Caco-2 (cell line): ENCODE measurements around the gene HEXIM2. TPM values are rescaled to one million over a fixed set of nuclear protein-coding genes. Genes with fewer than 3 reads are reported as not detected.
A peak's percentile ranks its signal among the peaks of the same experiment; 100 is the strongest.
"Not testable (repeated sequence)": the region's sequence is repeated elsewhere in the genome, so short reads cannot be mapped to it uniquely, and the experiment has no call there.

ENCODE experiments used
- BruUV-seq: library from RNA; stranded (reverse); fragments of 400-500 nt; replicated peaks from 2 replicates; lab custom pipeline; 2021; lab: Mats Ljungman, UMichigan
- CTCF ChIA-PET: fragments of 300-600 bp; sonication (Branson Sonifier 250); formaldehyde crosslinking; loops from one replicate; lab custom pipeline; 2022; ENCODE audit warnings: antibody characterized with exemption; lab: Charles Lee
- POLR2A ChIA-PET: fragments of 300-600 bp; sonication (Branson Sonifier 250); formaldehyde crosslinking; loops from one replicate; lab custom pipeline; 2022; ENCODE audit warnings: antibody characterized with exemption; lab: Charles Lee
- DNase-seq, 2 experiments: peaks; one replicate each; pipeline versions ENCODE4 v3.0.0 to v3.0.0-alpha.2; 2020 to 2022
- H3K27me3 ChIP-seq: replicated peaks from 2 replicates; pipeline ENCODE4 v1.6.0; 2011; ENCODE audit warnings: low read length; ENCODE audit not compliant: control insufficient read depth, insufficient read depth
- H3K36me3 ChIP-seq: 2 replicates; pipeline ENCODE4 v1.5.1; 2011; ENCODE audit warnings: low read length; ENCODE audit not compliant: control insufficient read depth, insufficient read depth
- H3K4me1 ChIP-seq: fragments of 250-450 bp; sonication (Bioruptor Pico); 2 replicates; pipeline ENCODE4 v1.5.1; 2020; ENCODE audit warnings: mild to moderate bottlenecking
- H3K4me3 ChIP-seq: 2 replicates; pipeline ENCODE4 v1.5.1; 2011; ENCODE audit warnings: low read depth, mild to moderate bottlenecking, control low read depth, low read length
- H3K9me3 ChIP-seq: fragments of 250-450 bp; sonication (Bioruptor Pico); 2 replicates; pipeline ENCODE4 v1.5.1; 2020; ENCODE audit warnings: mild to moderate bottlenecking, moderate library complexity
- H3K27ac Mint-ChIP-seq: one replicate; pipeline ENCODE4 v1.8.0; 2022; ENCODE audit warnings: mixed read lengths; ENCODE audit not compliant: unreplicated experiment
- H3K27me3 Mint-ChIP-seq: one replicate; pipeline ENCODE4 v1.8.0; 2022; ENCODE audit warnings: mixed read lengths; ENCODE audit not compliant: insufficient read depth, unreplicated experiment
- H3K36me3 Mint-ChIP-seq: one replicate; pipeline ENCODE4 v1.8.0; 2022; ENCODE audit warnings: mild to moderate bottlenecking, mixed read lengths; ENCODE audit not compliant: insufficient read depth, unreplicated experiment
- H3K4me1 Mint-ChIP-seq: one replicate; pipeline ENCODE4 v1.8.0; 2022; ENCODE audit warnings: low read depth, mixed read lengths; ENCODE audit not compliant: unreplicated experiment
- H3K4me3 Mint-ChIP-seq: one replicate; pipeline ENCODE4 v1.8.0; 2022; ENCODE audit warnings: mild to moderate bottlenecking, moderate library complexity, mixed read lengths; ENCODE audit not compliant: unreplicated experiment
- H3K9me3 Mint-ChIP-seq: one replicate; pipeline ENCODE4 v1.8.0; 2022; ENCODE audit warnings: mixed read lengths; ENCODE audit not compliant: unreplicated experiment
- CTCF ChIP-seq, 2 experiments: fragments of 200-600 bp in 1 of 2; IDR thresholded peaks; 1 replicate in 1 of 2; 2 replicates in 1 of 2; pipeline versions ENCODE4 v1.5.1 to v1.8.0; 2011 to 2022; ENCODE audit warnings: antibody characterized with exemption in 1 of 2, control low read depth in 1 of 2, inconsistent platforms in 1 of 2, low read depth in 1 of 2, low read length in 1 of 2, mild to moderate bottlenecking in 1 of 2, moderate library complexity in 1 of 2; ENCODE audit not compliant: insufficient read depth in 1 of 2, severe bottlenecking in 1 of 2, unreplicated experiment in 1 of 2
- intact Hi-C: fragments of 100-400 bp; cut with micrococcal nuclease; formaldehyde crosslinking; loops from one replicate; pipeline ENCODE4 v1.10.0; 2022; ENCODE audit not compliant: unreplicated experiment
- total RNA-seq: library from RNA; stranded (reverse); gene quantifications from 2 replicates; pipeline ENCODE4 v1.2.3, GENCODE V29; 2022

HEXIM2 gene
- total RNA-seq, 1 experiment from 2014 or later = 12.7 TPM

- Mint-ChIP-seq H3K9me3 (no peaks in the 10 kb centered on the region), H3K4me3 (no peak overlapping the region), H3K36me3 (no peaks in the 10 kb centered on the region), H3K27ac (peak overlapping the region; percentile 85), H3K27me3 (no peaks in the 10 kb centered on the region), H3K4me1 (peaks cover 14% of the 10 kb centered on the region)
- TF ChIP-seq CTCF (IDR thresholded peaks at IDR 0.05; ENCODE audit: insufficient read depth in 1 of 2, low read depth in 1 of 2, low read length in 1 of 2, severe bottlenecking in 1 of 2, unreplicated experiment in 1 of 2) = peak; percentile 99 to 100
- ChIA-PET POLR2A (interaction anchor here (0.8 to 2.5 kb wide), 9 partner anchors 22 to 174 kb away, joined by 3 to 84 read pairs (median 7); partner anchors contain the start of genes ACBD4, HEXIM1 and HEXIM2), CTCF (interaction anchor here (0.6 to 3.8 kb wide), 19 partner anchors 13 to 151 kb away, joined by 3 to 168 read pairs (median 6); partner anchors contain the start of genes ACBD4, HEXIM1 and HEXIM2)
- Histone ChIP-seq H3K9me3 (peaks cover 4% of the 10 kb centered on the region; the same call in 1 of the 2 replicates), H3K4me3 (no peak overlapping the region), H3K4me1 (peaks cover 33% of the 10 kb centered on the region), H3K27me3 (no peaks in the 10 kb centered on the region), H3K36me3 (no peaks in the 10 kb centered on the region)
- peak; percentile 96 to 99 for DNase-seq
- intact Hi-C loops = loop anchor here (1.0 kb wide), 5 partner anchors 21 to 62 kb away; partner anchors contain the start of genes ACBD4, HEXIM1 and HEXIM2
- no TSS peak for BruUV-seq
Observed at GRCh38 chr17:45197555-45198334, 36.1 kb downstream of the HEXIM2 start.

GRCh38 chr17:45200701-45201100 lies 39.0 kb downstream of the HEXIM2 start:
- Mint-ChIP-seq H3K9me3 (no peaks in the 10 kb centered on the region), H3K36me3 (no peaks in the 10 kb centered on the region), H3K4me1 (peaks cover 14% of the 10 kb centered on the region), H3K27me3 (no peaks in the 10 kb centered on the region), H3K27ac (no peak overlapping the region), H3K4me3 (no peak overlapping the region)
- no peak for TF ChIP-seq CTCF (IDR thresholded peaks at IDR 0.05; ENCODE audit: insufficient read depth in 1 of 2, low read depth in 1 of 2, low read length in 1 of 2, severe bottlenecking in 1 of 2, unreplicated experiment in 1 of 2)
- BruUV-seq = no TSS peak
- Histone ChIP-seq H3K4me1 (peaks cover 19% of the 10 kb centered on the region), H3K9me3 (no peaks in the 10 kb centered on the region), H3K36me3 (no peaks in the 10 kb centered on the region), H3K4me3 (no peak overlapping the region), H3K27me3 (no peaks in the 10 kb centered on the region)
- ChIA-PET POLR2A (interaction anchor here (2.4 kb wide), 1 partner anchor 52 kb away, joined by 14 read pairs; the partner anchor contains the start of gene HEXIM1), CTCF (interaction anchor here (1.0 to 2.7 kb wide), 3 partner anchors 39 to 65 kb away, joined by 3 to 19 read pairs (median 4); partner anchors contain the start of genes ACBD4 and HEXIM2)
- intact Hi-C loops = no loop called here
- DNase-seq = no peak

GRCh38 chr17:45201457-45201856 lies 39.8 kb downstream of the HEXIM2 start:
- Mint-ChIP-seq H3K9me3 (no peaks in the 10 kb centered on the region), H3K36me3 (no peaks in the 10 kb centered on the region), H3K27me3 (no peaks in the 10 kb centered on the region), H3K4me3 (no peak overlapping the region), H3K4me1 (peaks cover 14% of the 10 kb centered on the region), H3K27ac (no peak overlapping the region)
- Histone ChIP-seq H3K4me1 (peaks cover 19% of the 10 kb centered on the region), H3K36me3 (no peaks in the 10 kb centered on the region), H3K9me3 (no peaks in the 10 kb centered on the region), H3K4me3 (no peak overlapping the region), H3K27me3 (no peaks in the 10 kb centered on the region)
- no peak for DNase-seq
- CTCF ChIA-PET = interaction anchor here (0.6 to 2.7 kb wide), 4 partner anchors 40 to 66 kb away, joined by 3 to 19 read pairs (median 4); partner anchors contain the start of genes ACBD4, HEXIM1 and HEXIM2
- TF ChIP-seq CTCF (IDR thresholded peaks at IDR 0.05; ENCODE audit: insufficient read depth in 1 of 2, low read depth in 1 of 2, low read length in 1 of 2, severe bottlenecking in 1 of 2, unreplicated experiment in 1 of 2) = no peak
- intact Hi-C loops = no loop called here
- no TSS peak for BruUV-seq
- POLR2A ChIA-PET = interaction anchor here (0.6 to 2.4 kb wide), 3 partner anchors 40 to 53 kb away, joined by 4 to 14 read pairs (median 5); partner anchors contain the start of gene HEXIM1

GRCh38 chr17:45201880-45202279 lies 40.2 kb downstream of the HEXIM2 start:
- BruUV-seq, H3K4me3 ChIP-seq, H3K9me3 ChIP-seq, H3K27me3 Mint-ChIP-seq, H3K36me3 Mint-ChIP-seq, H3K27ac Mint-ChIP-seq, intact Hi-C loops, H3K4me3 Mint-ChIP-seq, H3K9me3 Mint-ChIP-seq, H3K36me3 ChIP-seq, H3K27me3 ChIP-seq: not testable (repeated sequence)
- peak in 1 of 2 experiments; percentile 49 for DNase-seq
- ChIA-PET POLR2A (interaction anchor here (0.6 to 2.4 kb wide), 3 partner anchors 41 to 53 kb away, joined by 4 to 14 read pairs (median 5); partner anchors contain the start of gene HEXIM1), CTCF (interaction anchor here (0.6 to 2.7 kb wide), 5 partner anchors 40 to 71 kb away, joined by 3 to 19 read pairs (median 4); partner anchors contain the start of genes ACBD4, HEXIM1 and HEXIM2)
- H3K4me1 Mint-ChIP-seq = peaks cover 11% of the 10 kb centered on the region
- peaks cover 16% of the 10 kb centered on the region for H3K4me1 ChIP-seq
